ENCODE data around the gene SH3RF1. TPM values are rescaled to one million over a fixed set of nuclear protein-coding genes. Genes with fewer than 3 reads are reported as not detected.

SH3RF1 gene
- total and polyA plus RNA-seq, 10 of the 15 experiments (the other 5 are each of a cell fraction or from before 2014, with no cell fraction given): 4.5 to 22.5 (median 10.4) TPM

- TF ChIP-seq BRCA1 (IDR thresholded peaks at IDR 0.05; ENCODE audit: low read depth, low read length): no peak
- TF ChIP-seq ZBED1 (IDR thresholded peaks at IDR 0.05; ENCODE audit: borderline replicate concordance): no peak
- no peak for TF ChIP-seq SMARCA5 (IDR thresholded peaks at IDR 0.05)
- no peak for TF ChIP-seq MTA3 (IDR thresholded peaks at IDR 0.05; ENCODE audit: borderline replicate concordance, low read length)
- TF ChIP-seq HCFC1 (IDR thresholded peaks at IDR 0.05; ENCODE audit: low read length): no peak
- TF ChIP-seq TCF12 (IDR thresholded peaks at IDR 0.05; ENCODE audit: low read depth, low read length): no peak
- no peak for TF ChIP-seq BACH1 (IDR thresholded peaks at IDR 0.05; ENCODE audit: borderline replicate concordance)
- no peak for TF ChIP-seq ZNF207 (IDR thresholded peaks at IDR 0.05; ENCODE audit: borderline replicate concordance)
- no peak for TF ChIP-seq EED (IDR thresholded peaks at IDR 0.05; ENCODE audit: low read depth)
- no peak for TF ChIP-seq RELA (IDR thresholded peaks at IDR 0.05; ENCODE audit: borderline replicate concordance, partially characterized antibody)
- no peak for TF ChIP-seq KDM1A (IDR thresholded peaks at IDR 0.05; ENCODE audit: borderline replicate concordance)
These were observed 62.2 kb downstream of the SH3RF1 start (continued) for GRCh38 chr4:169208516-169208915.

- Histone ChIP-seq H3K27me3 (replicated peaks in 1 of 2; ENCODE audit: control insufficient read depth in 2 of 2, insufficient read depth in 2 of 2, low read length in 1 of 2) (no peaks in the 10 kb centered on the region), H3K79me2 (ENCODE audit: control insufficient read depth, insufficient read depth, low read length) (peaks cover 14% of the 10 kb centered on the region), H3K4me3 (no peak overlapping the region), H3K4me2 (ENCODE audit: control insufficient read depth, insufficient read depth) (no peak overlapping the region), H4K20me1 (ENCODE audit: control insufficient read depth, insufficient read depth) (no peaks in the 10 kb centered on the region), H3K9me3 (replicated peaks; ENCODE audit: control insufficient read depth, insufficient read depth, low read length) (peaks cover 11% of the 10 kb centered on the region; the same call in 2 of the 3 replicates), H3K4me1 (ENCODE audit: control insufficient read depth, insufficient read depth, low read length) (peaks cover 16% of the 10 kb centered on the region; the same call in 1 of the 2 replicates), H3K36me3 (ENCODE audit: control insufficient read depth in 2 of 2, insufficient read depth in 2 of 2, low read length in 1 of 2) (no peaks in the 10 kb centered on the region), H3K27ac (ENCODE audit: control insufficient read depth, insufficient read depth) (no peak overlapping the region), H2AFZ (ENCODE audit: control insufficient read depth, low read depth, low read length) (no peak overlapping the region), H3K9ac (ENCODE audit: control insufficient read depth, insufficient read depth, low read length) (no peak overlapping the region)
- CTCF ChIA-PET: interaction anchor here (0.5 kb wide), 1 partner anchor 17 kb away, joined by 3 read pairs; no protein-coding TSS in a partner anchor
- ATAC-seq (no peak), DNase-seq (ENCODE audit: low read depth, low spot score) (no peak), FAIRE-seq (no peak)
- TF ChIP-seq SP1 (IDR thresholded peaks at IDR 0.05; ENCODE audit: low read depth, low read length) (no peak), ZNF217 (IDR thresholded peaks at IDR 0.05) (no peak), RAD21 (IDR thresholded peaks at IDR 0.05; ENCODE audit: insufficient read depth, low read depth, low read length) (no peak), POLR2A (IDR thresholded peaks at IDR 0.05; ENCODE audit: low read depth, low read length) (no peak), HCFC1 (IDR thresholded peaks at IDR 0.05; ENCODE audit: low read length) (no peak), TCF7 (IDR thresholded peaks at IDR 0.05; ENCODE audit: borderline replicate concordance) (no peak), ELK1 (IDR thresholded peaks at IDR 0.05; ENCODE audit: low read depth, low read length) (no peak), JUNB (IDR thresholded peaks at IDR 0.05) (no peak), KDM1A (IDR thresholded peaks at IDR 0.05; ENCODE audit: borderline replicate concordance) (no peak), ATF3 (IDR thresholded peaks at IDR 0.05; ENCODE audit: borderline replicate concordance, extremely low read depth, low read depth, low read length) (no peak)
- 90% methylated on average over 3 of the region's 3 CpGs for WGBS (ENCODE audit: insufficient coverage, insufficient replicate concordance, low lambda C conversion rate, missing lambda C conversion rate)
- SMC1A ChIA-PET (ENCODE audit: uncharacterized antibody, unreplicated experiment): interaction anchor here (1.4 kb wide), 2 partner anchors 20 to 64 kb away, joined by 3 read pairs; no protein-coding TSS in a partner anchor
- RAD21 ChIA-PET (ENCODE audit: unreplicated experiment): no interaction called here
- intact Hi-C loops (cut with micrococcal nuclease; ENCODE audit: unreplicated experiment) (no loop called here), in situ Hi-C loops (cut with MboI) (no loop called here)
- POLR2A ChIA-PET: interaction anchor here (0.7 kb wide), 1 partner anchor 18 kb away, joined by 3 read pairs; no protein-coding TSS in a partner anchor
- no TSS peak for BruUV-seq (replicated peaks)
These were observed 62.7 kb downstream of the SH3RF1 start for GRCh38 chr4:169208090-169208455.

All from GM12878 (cell line).